CD4-positive, alpha-beta T cell treated with Interleukin-4 for 1 hour (primary cell): ENCODE measurements around the gene PGS1.

ENCODE experiments used
- DNase-seq, 2 donors: peaks; one replicate each; pipeline ENCODE4 v3.0.0-alpha.2; 2020 to 2022

The PGS1 gene

DNA sequence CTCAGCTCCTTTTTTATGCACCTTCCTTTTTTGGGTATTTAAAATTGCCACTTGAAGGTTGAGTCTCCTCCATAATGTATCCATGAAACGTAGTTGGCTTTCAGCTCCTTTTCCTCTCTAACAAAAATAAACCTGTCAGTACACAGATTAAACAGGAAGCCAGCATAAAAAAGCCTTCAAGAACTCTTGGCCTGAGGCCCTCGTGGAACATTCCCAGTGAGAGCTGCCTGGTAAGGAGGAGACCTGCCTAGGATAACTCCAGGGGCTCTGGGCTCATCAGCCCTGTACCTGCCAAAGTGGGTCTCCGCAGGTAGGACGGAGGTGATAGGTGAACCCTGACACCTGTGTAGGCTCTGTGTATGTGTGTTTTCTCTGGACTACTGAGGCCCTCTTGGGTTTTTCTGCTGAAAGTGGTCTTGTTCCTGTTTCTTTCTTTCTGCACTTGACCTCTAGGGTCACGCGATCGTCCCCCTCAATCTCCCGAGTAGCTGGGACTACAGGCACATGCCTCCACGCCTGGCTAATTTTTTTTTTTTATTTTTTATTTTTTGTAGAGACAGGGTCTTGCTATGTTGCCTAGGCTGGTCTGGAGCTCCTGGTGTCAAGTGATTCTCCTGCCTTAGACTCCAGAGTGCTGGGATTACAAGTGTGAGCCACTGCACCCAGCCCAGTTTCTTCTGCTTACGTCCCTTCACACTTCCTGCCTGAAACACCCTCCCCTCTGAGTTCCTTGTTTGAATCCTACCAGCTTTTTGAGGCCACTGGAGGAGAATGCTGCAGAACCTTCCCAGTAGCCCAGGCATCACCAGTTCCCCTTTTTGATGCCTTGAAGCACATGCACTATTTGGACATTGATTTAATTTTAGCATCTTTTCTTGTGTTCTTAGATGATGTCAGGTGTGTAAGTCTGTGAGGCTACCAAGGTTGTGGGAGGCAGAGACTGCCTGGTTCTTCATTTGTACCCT is 9.8 kb downstream of the PGS1 start:
- peak; percentile 34 to 72 for DNase-seq

- no peak for DNase-seq
Observed at GRCh38 chr17:78390241-78391050, 12.0 kb downstream of the PGS1 start.

DNA sequence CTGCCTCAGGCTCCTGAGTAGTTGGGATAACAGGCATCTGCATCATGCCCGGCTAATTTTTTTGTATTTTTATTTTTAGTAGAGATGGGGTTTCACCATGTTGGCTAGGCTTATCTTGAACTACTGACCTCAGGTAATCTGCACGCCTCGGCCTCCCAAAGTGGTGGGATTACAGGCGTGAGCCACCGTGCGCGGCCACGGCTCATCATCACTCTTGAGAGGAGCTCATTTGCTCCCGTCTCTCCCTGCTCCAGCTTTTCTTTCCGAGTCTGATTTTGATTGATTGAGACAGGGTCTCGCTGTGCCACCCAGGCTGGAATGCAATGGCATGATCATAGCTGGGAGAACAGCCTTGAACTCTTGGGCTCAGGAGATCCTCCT is 12.6 kb downstream of the PGS1 start:
- no peak for DNase-seq

DNA sequence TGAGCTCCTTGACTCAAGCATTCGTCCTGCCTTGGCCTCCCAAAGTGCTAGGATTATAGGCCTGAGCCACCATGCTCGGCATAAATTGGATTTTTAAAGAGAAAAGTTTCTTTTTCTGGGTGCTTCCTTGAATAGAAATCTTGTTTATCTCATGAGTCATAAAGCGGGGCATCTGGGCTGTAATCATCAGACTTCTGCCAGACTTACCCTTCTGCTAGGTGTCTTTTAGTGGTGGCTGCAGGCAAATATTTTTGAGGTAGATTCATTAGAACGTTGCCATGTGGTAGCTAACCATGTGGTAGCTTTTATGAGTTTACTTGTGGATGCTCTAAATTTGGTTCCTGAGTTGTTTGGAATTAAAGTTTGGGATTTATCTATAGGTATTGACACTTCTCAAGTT is 13.4 kb downstream of the PGS1 start:
- DNase-seq = no peak

- no peak for DNase-seq
Observed at GRCh38 chr17:78392295-78392694, 13.8 kb downstream of the PGS1 start.

DNA sequence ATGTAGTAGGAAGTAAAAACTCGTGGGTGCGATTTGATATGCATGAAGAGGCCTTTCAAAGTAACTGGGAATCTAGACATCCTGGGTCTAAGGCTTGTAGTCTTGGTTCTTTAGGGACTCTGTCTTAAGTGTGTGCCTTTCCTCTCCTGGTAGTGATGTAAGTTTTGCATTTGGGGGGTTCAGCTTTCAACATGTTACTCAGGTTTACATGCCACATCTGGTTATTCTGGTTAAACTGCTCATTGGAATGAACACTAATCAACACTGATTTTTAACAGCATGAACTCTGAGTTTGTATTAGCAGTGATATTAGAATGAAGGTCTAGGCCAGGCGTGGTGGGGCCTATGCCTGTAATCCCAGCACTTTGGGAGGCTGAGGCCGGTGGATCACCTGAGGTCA is 15.1 kb downstream of the PGS1 start:
- DNase-seq = no peak

DNA sequence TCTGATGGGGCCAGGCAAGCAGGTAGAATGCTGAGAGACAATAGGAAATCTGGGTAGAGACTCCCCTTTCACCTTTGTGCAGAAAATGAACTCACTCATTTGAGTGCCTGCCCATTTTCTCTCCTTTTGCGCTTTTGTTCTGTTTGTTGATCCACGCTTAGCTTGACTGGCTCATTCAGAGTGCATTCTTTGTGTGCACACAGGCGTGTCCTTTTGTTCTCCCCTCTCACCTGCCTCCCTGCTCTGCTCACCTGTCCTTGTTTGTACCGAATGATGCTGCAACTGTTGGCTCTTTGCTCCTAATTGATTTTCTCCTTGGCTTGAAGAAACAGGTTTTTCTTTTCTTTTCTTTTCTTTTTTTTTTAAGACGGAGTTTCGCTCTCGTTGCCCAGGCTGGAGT is 15.8 kb downstream of the PGS1 start:
- no peak for DNase-seq

DNA sequence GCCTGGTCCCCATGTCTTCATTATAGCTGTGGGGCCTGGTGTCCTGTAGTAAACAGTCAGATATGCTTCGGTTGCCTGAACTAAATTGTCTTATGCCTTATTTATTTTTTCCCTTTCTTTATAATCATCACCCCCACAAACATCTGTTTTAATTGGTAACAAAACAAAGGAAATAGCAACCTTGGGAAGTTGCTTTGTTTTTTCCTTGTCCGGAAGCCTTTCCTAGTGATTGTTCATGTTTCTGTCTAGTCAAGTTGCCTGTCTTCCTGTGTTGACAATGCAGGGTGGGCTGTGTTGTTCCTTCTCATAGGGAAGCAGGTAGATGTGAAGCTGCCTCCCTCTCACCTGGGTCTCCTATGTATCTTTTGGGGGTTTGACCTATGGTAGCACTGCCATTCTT is 16.7 kb downstream of the PGS1 start:
- DNase-seq = no peak

DNA sequence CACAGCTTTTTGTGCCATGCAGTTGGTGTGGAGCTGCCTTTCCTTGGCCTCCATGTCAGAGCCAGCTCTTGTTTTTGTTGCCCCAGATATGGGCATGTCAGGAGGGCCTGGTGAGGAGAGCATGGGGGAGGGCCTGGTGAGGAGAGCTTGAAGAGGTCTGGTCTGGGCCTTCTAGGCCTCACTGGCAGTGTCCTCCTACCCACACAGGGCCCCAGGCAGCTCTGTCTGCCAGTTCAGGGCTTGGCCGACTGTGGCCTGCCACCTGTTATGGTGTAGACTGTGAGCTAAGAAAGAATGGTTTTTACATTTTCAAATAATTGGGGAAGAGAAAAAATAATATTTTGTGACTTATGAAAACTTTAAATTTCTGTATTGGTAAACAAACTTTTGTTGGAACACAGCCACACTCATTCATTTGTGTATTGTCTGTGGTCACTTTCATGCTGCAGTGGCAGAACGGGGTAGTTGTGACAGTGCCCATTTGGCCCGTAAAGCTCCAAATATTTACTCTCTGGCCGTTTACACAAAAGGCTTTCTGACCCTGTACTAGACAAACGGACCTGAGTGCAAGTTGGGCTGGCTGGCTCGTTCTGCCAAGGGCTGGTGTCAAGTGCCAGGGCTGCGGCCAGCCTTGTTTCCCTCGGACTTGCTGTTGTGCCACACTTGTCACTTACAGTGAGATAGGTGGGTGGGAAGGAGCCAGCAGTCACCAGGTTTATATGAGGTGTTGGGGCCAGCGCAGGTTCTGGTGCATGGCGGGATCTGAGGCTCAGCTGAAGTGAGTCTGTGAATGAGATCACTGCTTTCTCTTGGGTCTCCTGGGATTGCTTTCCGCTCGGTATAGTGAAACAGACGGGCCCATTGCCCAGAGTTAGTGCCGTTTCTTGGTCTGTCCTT is 18.2 kb downstream of the PGS1 start:
- no peak for DNase-seq

- no peak for DNase-seq
Observed at GRCh38 chr17:78397681-78398101, 19.2 kb downstream of the PGS1 start.

- DNase-seq = no peak
Observed at GRCh38 chr17:78398390-78398789, 19.9 kb downstream of the PGS1 start.

DNA sequence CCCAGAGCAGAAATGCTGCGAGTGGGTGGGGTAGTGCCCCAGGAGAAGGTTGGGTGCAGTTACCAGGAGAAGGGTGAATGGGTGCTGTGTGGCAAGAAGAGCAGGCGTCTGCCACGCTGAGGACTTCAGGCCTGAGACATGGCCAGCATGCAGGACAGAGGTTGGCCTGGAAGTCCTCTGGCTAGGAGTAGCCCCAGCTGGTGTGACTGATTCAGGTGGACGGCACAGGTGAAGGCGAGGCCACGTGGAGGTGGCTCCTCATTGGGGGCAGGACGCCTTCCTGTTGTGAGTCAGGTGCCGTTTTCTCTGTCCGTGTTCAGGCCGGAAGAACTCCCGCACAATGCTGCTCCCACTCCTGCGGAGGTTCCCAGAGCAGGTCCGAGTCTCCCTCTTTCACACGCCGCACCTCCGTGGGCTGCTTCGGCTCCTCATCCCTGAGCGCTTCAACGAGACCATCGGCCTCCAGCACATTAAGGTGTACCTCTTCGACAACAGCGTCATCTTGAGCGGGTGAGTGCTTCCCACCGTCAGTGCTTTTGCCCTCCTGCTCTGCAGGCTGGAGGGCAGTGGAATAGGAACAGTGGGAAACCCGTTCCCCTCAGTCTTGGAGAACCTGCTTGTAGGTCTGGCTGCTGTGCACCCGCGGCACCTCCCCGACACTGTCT is 20.7 kb downstream of the PGS1 start:
- no peak for DNase-seq

DNA sequence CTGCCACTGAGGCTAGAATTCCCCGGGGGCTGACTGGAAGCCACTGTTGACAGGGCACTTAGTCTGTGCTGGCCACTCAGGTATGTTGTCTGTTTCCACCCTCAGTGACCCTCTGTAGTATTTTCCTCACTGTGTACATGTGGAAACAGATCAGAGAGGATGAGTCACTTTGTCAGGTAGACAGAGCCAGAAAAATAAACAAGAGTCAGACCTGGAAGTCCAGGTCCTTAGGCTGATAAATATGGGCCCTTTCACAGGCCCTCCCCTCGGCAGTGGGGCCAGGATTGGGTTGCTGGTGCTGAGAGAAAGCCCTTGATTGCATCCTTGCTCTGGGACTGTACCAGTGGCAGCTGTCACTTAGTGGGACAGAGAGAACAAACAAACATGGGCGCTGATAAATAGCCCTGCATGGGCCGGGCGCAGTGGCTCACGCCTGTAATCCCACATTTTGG is 21.3 kb downstream of the PGS1 start:
- no peak for DNase-seq

DNA sequence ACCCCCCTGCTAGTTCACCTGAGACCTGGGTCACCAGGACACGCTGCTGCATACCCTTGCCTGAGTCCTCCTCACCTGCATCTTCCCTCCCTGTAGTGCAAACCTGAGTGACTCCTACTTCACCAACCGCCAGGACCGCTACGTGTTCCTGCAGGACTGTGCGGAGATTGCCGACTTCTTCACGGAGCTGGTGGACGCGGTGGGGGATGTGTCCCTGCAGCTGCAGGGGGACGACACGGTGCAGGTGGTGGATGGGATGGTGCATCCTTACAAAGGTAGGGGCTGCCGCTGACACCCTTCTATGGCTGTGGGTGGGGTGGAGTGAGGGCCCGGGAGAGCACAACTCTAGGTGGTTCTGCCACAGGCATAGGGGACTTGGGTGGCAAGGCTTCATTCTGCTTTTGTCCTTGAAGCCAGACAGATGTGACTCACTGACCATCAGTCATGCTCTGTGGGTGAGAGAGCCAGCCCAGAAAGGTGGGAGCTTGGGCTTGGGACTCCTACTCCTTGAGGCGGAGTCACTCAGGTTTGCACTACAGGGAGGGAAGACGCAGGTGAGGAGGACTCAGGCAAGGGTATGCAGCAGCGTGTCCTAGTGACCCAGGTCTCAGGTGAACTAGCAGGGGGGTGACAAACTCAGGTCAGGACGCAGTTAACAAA is 22.3 kb downstream of the PGS1 start:
- DNase-seq = no peak

DNA sequence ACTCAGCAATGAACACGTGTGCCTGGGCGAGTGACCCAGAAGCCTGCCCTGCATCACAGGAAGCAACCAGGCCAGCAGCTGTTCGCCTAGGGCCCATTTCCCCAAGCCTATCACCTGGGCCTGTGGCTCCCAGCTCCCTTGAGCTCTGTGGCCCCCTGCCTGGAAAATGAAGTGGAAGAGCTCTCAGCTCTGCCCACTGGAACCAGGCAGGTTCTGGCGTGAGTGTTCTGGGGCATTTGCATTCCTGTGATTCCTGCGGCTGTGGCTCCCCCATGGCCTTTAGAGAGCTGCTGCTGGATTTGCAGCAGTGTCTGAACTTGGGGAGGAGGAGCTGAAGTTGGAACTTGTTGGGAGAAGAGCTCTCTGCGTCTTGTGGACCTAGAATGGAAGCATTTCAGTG is 22.8 kb downstream of the PGS1 start:
- DNase-seq = no peak

DNA sequence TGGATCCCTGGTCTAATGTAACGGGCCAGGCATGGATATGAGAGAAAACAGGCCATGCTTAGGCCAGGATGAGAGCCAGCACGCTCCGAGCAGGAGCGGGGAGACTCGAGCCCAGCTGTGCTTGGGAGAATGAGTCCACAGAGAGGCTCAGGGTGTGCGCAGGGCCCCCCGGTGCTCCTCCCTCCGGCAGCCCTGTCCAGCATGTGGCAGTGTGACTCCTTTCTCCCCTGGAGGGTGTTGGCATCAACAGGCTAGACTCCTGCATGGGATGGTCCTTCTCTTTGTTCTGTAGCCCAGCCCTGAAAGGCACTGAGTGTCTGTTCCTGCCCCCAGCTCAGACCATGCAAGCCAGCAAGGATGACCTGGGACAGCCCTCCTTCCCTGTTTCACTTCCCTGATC is 23.4 kb downstream of the PGS1 start:
- no peak for DNase-seq

DNA sequence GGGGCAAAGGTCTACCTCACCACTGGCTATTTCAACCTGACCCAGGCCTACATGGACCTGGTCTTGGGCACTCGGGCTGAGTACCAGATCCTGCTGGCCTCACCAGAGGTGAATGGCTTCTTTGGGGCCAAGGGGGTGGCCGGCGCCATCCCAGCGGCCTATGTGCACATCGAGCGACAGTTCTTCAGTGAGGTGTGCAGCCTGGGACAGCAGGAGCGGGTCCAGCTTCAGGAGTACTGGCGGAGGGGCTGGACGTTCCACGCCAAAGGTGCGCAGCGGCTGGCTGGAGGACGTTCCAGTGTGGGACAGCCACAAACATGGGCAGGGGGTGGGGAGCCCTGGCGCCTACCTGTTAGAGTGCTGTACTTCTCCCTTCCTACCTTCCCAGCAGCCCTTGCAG is 25.4 kb downstream of the PGS1 start:
- DNase-seq = no peak

DNA sequence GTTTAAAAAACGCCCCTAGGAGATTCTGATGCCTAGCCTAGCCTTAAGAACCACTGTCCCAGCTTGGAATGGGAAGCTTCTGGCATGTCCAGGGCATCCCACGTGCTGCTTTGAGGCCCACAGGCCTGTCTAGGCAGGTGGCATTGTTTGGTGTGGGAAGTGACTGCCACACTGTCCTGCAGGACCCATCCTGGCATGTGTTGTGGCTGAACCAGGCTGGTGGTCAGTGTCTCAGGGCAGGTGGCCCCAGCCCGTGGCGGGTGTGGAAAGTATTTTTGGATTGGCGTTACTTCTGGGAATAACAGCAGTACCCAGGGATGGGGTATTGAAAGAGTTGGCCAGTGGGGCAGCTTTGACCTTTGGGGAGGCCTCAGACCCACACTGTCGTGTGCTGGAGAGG is 27.9 kb downstream of the PGS1 start:
- no peak for DNase-seq

GRCh38 chr17:78406920-78407319 is 28.5 kb downstream of the PGS1 start:
- no peak for DNase-seq

DNA sequence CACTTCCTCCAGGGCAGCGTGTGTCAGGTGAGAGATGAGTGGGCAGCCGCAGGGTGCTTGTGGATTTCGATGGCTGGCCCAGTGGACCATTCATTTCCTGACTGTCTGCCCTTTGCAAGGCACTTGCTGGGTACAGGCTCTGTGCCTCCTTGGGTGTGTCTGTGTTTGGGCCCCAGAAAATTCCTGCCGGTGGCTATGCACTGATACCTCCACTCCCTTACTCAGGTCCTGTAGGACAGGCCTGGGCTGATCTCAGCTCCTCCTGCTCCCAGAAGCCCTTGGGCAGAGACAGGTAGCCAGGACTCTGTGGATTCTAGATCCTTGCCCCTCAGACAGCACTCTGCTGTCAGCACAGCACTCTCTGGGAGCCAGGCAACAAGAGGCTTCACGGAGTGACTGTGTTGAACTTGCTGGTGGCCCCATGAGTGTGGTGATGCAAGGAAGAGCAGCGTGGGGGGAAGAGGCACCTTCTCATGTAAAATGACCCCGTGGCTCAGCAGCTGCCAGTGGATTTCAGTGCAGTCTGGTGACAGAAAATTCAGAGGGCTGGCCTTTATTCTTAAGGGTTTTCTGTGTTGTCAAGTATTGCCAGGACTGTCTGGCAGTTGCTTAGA is 29.0 kb downstream of the PGS1 start:
- no peak for DNase-seq

DNA sequence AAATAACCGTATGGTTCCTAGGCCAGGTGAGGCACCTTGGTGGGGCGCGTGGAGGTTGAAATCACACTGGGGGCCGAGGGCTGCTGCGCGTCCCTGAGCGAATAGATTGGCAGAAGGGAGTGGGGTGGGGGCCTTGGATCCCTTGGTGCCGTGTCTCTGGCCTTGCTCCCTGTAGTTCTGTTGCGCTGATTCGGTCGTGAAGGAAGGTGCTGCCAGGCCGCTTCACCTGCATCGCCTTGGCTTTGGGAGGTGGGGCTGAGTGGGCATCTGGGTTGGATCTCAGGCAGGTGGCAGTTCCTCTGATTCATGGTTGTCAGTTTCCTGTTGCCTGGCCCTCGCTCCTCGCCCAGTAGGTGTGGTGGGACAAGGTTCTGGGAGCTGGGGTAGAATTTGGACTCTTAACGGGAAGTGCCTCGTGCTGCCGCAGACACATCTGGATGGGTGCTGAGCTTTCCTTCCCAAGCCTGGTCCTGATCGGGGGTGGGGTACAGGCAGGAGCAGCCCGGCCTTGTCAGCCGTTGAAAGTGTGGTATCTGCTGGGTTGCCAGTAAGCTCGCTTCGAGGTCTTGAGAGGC is 30.1 kb downstream of the PGS1 start:
- no peak for DNase-seq
